ENCODE data around the gene MORN1.

DNA sequence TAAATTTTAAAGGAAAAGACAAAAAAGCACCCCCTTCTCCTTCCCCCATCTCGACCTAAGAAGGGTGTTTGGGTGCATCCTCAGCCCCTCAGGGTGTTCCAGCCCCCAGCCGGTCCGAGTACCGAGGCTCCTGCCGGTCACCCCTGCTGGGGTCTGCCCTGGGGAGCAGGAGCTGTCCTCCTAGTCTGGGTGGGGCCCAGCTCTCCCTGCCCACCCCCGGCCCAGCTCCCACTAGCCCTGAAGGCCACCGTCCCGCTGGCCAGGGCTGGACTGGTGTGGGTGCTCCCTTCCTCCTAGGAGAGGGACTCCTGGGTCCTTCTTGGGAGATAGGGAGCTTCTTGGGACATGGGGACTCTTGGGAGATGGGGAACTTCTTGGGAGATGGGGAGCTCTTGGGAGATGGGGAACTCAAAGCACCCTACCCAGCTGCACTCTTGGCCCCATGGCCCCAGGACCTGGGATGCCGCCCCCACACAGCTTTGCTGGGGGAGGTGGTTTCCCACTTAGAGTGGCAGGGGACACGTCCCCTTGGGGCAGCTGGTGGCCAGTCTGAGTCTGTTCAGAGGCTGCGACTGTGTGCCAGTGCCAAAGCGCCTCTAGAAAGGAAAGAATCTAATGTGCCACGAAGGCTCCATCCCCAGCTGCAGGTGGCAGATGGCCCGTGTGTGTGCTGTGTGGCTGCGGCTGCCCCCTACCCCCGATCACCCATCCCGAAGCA is 44.5 kb downstream of the MORN1 start:
- TF ChIP-seq, protein P1, sequence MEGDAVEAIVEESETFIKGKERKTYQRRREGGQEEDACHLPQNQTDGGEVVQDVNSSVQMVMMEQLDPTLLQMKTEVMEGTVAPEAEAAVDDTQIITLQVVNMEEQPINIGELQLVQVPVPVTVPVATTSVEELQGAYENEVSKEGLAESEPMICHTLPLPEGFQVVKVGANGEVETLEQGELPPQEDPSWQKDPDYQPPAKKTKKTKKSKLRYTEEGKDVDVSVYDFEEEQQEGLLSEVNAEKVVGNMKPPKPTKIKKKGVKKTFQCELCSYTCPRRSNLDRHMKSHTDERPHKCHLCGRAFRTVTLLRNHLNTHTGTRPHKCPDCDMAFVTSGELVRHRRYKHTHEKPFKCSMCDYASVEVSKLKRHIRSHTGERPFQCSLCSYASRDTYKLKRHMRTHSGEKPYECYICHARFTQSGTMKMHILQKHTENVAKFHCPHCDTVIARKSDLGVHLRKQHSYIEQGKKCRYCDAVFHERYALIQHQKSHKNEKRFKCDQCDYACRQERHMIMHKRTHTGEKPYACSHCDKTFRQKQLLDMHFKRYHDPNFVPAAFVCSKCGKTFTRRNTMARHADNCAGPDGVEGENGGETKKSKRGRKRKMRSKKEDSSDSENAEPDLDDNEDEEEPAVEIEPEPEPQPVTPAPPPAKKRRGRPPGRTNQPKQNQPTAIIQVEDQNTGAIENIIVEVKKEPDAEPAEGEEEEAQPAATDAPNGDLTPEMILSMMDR (IDR thresholded peaks at IDR 0.05; ENCODE audit: low read depth, low read length, poor library complexity, severe bottlenecking), result no peak
- no peak for TF ChIP-seq EZH2phosphoT487 (IDR thresholded peaks at IDR 0.05; ENCODE audit: borderline replicate concordance, low read length)
